IPS-NIHi7 (cell line): ENCODE measurements around the gene KIF21A.
"Not testable (repeated sequence)": the region's sequence is repeated elsewhere in the genome, so short reads cannot be mapped to it uniquely, and the experiment has no call there.

Experiments used
- DNase-seq: peaks from one replicate; pipeline ENCODE4 v3.0.0; 2012; ENCODE audit warnings: mixed read lengths; ENCODE audit errors: extremely low spot score

Gene KIF21A, protein sequence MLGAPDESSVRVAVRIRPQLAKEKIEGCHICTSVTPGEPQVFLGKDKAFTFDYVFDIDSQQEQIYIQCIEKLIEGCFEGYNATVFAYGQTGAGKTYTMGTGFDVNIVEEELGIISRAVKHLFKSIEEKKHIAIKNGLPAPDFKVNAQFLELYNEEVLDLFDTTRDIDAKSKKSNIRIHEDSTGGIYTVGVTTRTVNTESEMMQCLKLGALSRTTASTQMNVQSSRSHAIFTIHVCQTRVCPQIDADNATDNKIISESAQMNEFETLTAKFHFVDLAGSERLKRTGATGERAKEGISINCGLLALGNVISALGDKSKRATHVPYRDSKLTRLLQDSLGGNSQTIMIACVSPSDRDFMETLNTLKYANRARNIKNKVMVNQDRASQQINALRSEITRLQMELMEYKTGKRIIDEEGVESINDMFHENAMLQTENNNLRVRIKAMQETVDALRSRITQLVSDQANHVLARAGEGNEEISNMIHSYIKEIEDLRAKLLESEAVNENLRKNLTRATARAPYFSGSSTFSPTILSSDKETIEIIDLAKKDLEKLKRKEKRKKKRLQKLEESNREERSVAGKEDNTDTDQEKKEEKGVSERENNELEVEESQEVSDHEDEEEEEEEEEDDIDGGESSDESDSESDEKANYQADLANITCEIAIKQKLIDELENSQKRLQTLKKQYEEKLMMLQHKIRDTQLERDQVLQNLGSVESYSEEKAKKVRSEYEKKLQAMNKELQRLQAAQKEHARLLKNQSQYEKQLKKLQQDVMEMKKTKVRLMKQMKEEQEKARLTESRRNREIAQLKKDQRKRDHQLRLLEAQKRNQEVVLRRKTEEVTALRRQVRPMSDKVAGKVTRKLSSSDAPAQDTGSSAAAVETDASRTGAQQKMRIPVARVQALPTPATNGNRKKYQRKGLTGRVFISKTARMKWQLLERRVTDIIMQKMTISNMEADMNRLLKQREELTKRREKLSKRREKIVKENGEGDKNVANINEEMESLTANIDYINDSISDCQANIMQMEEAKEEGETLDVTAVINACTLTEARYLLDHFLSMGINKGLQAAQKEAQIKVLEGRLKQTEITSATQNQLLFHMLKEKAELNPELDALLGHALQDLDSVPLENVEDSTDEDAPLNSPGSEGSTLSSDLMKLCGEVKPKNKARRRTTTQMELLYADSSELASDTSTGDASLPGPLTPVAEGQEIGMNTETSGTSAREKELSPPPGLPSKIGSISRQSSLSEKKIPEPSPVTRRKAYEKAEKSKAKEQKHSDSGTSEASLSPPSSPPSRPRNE (N-terminal part only)

DNA sequence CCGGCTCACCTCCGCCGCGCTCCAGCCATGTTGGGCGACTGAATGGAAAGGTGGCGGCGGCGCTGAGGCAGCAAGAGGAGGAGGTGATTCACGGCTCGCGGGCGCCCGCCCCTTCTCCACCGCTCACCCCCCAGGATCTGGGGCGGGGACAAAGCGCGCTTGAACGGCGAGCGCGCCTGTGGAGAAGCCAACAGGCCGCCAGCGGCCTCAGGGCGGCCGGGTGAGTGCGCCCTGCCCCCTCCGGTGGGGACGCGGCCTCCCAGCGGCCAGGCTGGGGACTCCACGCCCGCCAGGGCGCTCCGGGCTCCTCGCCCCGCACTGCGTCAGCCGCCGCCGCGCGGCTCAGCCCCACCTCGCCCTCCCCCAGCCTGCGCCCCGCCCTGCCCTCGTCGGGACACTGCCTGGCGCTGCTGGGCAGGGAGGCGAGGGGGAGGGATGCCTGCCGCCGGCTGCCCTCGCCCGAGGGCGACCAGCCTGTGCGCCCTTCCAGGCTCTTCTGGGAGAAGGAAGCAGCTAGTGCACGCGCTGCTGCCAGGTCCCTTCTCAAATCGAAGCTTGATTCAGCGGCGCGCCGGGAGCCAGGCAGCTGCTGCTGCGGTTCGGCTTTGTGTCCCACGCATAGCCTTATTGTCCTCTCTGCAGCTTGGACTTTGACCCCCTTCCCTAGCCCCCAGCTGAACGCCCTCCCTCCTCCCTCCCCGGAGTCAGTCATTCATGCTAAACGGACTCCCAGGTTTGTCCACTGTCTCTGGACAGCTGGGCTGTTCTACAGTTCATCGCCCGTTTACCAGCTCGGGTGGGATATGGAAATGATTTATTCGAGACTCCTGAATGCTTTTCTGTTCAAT, at the start of gene KIF21A:
Gene KIF21A (minus strand): TSS at position 40 of the 848 bp plus-strand sequence. CDS start 150 bp downstream, outside the sequence.
- DNase-seq: peak; percentile 87

DNA sequence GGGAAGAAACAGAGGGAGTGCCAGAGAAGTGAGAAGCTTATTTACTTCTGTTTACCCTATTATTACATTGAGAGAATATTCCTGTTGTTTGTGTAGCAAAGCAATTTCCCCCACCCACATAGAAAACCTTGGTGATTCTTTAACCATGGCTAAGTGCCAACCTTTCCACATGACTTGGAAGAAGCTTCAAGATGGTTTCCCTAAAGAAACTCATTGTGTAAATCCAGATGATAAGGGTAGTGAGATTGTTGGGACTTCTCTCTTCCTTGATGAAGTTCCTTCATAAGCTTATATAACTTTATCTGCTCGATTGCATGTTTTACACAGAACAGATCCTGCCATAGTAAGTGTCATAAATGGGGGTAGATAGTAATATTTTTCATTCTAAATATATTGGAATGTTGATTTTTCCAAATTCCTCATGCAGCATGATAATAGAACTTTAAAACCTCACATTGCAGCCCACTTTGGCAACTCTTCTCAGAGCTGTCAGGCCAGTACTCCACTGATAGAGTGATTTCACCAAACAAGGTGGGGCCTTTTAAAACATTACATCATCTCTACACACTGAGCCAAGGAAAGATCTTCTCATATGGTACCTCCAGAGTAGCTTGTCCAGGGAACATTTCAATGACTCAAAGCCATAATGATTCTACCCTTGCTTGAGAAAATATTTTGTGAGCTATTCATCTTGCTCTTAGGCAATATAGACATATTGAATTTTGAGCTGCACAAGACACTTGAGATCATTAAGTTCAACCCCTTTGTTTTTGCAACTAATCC, 47.8 kb upstream of the KIF21A start:
- DNase-seq: no peak

DNA sequence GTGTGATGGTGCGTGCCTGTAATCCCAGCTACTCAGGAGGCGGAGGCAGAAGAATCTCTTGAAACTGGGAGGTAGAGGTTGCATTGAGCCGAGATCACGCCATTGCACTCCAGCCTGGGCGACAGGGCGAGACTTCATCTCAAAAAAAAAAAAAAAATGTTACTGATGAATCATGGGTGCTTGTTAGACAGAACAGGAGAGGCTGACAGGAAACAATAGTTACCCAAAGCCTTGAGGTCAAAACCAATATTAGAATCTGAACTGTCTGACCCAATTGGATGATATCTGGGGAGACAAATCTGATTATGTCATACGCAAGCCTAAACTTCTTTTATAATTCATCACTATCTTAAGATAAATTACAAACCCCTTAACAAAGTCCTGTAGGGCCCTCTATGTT, 40.7 kb upstream of the KIF21A start:
- DNase-seq: no peak

DNA sequence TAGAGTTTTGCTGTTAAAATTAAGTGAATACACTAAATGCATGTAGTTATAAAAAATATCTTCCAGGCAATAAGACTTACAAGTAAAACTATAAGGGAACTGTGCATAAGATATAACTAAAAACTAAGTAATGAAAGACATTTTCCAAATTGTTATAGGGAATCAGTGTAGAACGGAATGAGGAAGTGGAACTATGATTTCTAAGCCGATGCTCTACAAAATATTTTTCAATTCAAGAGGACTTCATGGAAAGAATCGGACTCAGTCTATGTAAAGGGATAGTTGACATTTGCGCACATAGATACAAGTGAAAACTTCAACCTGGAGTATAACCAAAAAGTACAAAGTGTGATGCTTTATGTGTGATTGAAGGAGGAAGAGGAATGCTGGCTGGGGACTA, 40.1 kb upstream of the KIF21A start:
- DNase-seq: no peak

DNA sequence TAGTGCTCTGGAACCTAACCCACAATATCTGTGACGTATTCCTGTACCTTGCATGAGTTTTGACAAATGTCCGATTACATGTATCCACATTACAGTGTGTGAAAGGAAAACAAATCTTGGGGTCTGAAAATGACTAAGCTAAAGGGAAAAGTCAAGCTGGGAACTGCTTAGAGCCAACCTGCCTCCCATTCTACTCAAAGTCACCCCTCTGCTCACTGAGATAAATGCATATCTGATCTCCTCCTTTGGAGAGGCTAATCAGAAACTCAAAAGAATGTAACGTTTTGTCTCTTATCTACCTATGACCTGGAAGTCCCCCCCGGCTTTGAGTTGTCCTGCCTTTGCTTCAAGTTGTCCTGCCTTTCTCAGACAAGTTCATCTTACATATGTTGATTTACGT, 34.0 kb upstream of the KIF21A start:
- DNase-seq: no peak

DNA sequence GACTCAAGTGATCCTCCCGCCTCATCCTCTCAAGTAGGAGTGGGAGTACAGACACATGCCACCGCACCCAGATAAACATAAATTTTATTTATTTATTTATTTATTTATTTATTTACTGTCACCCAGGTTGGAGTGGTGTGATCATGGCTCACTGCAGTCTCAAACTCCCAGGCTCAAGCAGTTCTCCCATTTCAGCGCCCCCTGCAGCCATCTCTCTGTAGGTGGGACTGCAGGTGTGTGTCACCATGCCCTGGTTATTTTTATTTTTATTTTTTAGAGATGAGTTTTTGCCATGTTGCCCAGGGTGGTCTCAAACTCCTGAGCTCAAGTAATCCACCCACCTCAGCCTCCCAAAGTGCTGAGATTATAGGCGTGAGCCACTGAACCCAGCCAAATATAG, 33.2 kb upstream of the KIF21A start:
- no peak for DNase-seq

DNA sequence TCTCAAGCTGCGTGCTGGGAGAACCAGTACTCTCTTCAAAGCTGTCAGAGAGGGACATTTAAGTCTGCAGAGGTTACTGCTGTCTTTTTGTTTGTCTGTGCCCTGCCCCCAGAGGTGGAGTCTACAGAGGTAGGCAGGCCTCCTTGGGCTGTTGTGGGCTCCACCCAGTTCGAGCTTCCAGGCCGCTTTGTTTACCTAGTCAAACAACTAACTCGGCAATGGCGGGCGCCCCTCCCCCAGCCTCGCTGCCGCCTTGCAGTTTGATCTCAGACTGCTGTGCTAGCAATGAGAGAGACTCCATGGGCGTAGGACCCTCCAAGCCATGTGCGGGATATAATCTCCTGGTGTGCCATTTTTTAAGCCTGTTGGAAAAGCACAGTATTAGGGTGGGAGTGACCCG, 32.2 kb upstream of the KIF21A start:
- not testable (repeated sequence) for DNase-seq

DNA sequence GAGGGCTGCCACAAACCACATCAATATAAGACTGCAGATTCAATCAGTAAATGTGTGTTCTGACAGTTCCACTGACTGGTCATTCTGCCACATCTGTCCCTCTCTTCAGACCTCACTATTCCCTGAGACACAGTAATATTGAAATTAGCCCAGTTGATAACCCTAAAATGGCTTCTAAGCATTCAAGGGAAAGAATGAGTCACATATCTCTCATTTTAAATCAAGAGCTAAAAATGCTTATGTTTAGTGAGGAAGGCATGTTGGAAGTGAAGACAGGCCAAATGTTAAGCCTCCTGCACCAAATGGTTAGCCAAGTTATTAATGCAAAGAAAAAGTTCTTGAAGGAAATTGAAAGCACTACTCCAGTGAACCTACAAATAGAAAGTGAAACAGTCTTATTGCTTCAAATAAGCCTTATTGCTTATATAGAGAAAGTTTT, 24.5 kb upstream of the KIF21A start:
- DNase-seq: no peak

DNA sequence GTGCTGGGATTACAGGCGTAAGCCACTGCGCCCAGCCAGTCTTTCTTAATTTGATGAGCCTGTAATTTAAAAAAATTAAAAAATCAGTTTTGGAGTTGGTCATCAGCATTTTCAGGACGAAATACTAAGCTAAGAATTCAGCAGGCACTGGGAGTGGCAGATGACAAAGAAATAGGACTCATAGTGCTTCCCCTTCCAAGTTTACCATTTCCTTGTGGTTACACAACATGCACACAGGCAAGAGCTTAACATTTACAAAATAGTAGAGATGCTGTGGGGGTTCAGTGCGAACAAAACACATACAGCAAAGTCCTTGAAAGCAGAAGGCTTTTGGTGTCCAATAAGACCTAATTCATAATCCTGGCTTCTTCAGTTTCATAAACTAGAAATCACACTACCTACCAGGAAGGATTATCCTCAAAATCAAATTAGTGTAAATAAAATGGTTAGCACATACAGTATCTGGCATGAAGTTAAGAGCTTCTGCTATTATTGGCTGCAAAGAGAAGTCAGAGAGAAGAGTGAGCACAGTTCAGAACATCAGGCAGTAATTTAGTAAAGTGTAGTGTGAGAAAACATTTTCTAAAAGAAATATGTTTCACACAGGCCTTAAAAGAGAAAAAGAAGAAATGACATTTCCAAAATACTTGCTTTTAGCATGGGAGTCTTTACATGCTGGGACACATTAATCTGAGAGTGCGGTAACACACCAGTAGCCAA, 22.2 kb upstream of the KIF21A start:
- no peak for DNase-seq

DNA sequence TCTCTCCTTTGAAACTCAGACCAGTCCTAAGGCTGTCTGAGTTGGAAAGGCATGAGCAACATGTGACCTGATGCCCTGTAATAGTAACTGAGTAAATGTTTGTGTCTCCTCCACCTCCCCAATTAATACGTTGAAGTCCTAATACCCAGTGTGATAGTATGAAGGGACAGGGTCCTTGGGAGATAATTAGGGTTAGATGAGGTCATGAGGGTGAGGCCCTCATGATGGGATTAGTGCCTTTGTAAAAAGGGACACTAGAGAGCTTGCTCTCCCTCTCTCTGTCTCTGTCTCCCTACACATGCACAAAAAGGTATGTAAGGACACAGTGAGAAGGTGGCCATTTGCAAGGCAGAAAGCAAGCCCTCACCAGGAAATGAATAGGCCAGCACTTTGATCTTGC, 18.1 kb upstream of the KIF21A start:
- DNase-seq: no peak

DNA sequence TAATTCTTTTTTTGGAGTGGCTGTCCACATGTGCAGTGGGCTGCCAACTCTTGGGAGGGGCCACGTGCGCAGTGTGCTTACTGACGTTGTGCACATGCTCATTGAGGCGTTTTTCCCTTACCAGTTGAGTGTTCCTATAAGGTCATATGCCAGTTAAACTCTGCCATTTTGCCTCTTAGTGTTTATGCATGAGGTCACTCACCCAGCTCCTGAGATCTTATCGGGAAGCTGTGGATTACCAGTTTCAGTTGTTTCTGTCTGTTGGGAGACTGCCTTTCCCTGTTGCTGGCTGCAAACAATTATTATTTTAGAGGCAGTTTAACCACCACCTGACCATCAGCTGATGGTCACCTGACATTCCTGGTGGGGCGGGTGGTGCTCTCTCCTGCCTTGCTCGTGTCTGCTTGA, 16.1 kb upstream of the KIF21A start:
- no peak for DNase-seq

DNA sequence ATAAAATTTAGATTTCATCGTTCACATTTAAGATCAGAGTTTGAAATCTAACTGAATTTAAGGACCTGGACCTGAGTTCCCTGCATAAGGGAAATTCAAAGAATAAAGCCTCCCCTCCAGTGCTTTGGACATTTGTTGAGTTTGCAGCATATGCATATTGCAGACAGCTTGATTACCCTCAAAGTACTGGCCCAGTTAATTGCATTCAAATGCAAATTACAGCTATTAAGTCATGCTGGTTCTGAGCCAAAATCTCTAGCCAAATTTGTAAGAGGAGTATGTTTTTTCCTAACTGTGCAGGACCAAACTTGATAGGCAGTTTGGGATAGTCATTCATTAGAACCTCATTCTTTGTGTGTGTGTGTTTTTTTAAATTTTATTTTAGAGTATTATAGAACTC, 9.1 kb upstream of the KIF21A start:
- no peak for DNase-seq

DNA sequence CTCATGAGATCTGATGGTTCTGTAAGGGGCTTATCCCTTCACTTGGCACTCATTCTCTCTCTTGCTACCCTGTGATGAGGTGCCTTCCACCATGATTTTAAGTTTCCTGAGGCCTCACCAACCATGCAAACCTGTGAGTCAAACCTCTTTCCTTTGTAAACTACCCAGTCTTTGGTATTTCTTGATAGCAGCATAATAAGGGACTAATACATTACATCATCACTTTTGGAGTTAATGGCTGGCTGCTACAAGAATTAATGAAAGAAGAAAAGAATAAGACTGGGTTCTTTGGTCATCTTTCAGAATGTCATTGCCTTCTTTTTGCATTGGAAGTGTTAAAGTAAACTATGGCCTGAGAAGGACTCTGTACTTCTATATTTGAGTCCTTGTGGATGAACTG, 5.1 kb upstream of the KIF21A start:
- no peak for DNase-seq

DNA sequence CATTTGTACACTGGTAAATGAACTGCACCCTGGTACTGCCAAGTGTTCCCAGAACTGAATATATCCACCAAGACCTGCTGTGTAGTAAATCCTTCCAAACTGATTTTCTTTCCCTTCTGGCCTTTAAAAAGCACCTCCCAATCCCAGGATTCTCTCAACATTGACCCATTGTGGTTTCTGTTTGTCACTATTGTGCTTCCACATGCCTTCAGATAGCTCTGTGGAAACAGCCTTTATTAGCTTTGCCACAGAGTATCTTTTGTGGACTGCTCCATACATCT, 949 bp upstream of the KIF21A start:
- no peak for DNase-seq

DNA sequence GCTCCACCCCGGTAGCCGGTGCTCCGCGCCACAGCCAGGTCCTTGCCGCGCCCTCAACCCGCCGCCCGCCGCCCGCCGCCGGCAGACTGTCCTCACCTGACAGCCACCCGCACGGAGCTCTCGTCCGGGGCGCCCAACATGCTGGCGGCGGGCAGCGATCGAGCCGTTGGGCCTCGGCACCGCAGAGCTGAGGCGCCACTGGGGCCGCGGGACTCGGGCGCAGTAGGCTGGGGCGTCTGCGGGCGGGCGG, 164 bp downstream of the KIF21A start:
- no peak for DNase-seq

DNA sequence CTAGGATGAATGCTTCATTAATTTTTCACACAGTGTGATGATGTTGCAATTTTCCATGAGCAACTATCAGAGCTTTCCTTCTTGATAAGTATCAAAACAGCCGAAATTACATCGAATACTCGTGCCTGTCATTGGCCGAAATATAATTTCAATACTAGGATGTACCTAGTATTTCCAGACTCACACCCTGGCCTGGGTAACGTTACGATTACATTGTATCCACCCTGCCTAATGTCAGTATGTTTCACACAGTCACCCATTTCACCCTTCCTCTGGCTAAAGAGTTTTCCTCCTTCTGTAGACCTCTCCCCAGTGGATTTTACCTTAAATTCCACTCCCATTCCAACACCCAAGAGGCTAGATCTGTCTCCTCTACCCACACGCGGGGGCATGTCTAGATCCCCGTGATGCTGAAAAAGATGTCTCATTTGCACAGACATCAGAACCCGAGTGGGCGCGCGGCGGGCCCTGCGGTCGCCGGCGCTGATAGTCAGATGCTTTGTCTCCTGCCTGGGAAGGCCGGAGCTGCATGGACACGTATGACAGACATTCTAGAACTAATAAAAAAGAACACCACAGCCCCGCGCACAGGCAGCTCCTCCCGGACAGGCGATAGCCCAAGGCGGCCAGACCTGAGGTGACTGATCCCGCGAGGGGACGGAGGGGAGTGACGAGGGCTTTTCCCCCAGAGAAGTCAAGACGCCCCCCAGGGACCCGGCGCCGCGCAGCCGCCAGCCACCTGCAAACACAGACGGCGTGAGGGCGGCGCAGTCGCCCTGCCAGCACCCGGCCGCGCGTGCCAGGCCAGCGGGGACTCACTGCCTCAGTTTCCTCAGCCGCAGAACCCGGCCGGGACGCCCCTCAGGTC, 723 bp downstream of the KIF21A start:
- peak; percentile 13 for DNase-seq

DNA sequence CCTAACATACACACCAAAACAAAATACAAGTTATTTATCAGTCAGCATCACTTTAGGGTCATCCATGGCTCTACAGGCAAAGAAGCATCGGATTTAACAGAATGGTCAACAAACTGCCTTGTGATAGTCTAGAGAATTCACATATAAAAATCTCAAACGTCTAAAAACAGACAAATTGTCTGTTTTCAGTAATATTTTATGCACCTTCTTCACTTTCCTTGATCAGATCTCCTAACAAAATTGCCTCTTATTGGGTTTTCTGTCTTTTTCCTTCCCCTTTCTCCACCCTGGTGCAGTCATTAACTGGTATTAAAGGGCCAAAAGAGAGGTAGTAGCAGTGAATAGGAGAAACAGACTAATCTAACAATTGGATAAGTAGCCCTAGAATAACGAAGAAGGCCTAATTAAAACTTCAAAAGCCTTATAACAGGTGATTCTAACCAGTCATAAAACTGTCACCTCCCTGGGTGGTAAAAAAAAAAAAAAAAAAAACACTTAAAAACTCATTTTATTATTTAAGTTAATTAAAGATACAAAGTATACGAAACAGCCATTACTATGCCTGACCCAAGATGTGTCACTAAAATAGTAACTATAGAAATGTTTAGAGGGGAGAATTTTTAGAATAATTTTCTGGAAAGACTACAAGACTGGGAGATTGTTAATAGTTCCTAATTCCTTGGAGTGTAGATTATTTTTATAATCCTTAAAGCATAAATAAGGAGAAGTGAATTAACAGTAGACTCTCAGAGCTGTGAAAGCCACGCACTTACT, 1.5 kb downstream of the KIF21A start:
- DNase-seq: no peak

DNA sequence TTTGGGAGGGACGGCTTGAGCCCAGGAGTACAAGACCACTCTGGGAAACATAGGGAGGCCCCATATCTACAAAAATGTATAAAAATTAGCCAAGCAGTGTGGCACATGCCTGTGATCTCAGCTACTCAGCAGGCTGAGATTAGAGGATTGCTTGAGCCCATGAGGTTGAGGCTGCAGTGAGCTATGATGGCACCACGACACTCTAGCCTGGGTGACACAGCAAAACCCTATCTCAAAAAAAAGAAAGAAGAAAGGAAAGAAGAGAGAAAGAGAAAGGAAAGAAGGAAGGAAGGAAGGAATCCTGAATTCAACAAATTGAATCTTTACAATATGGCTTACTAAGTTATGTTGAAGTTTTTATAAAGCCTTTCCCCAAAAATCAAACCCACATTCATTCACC, 2.1 kb downstream of the KIF21A start:
- no peak for DNase-seq
